SJSA1 (cell line): Measurements from ENCODE around the gene VWDE. TPM values are rescaled to one million over a fixed set of nuclear protein-coding genes. Genes with fewer than 3 reads are reported as not detected.

Experiments used
- DNase-seq, 2 experiments: peaks; one replicate each; pipeline ENCODE4 v3.0.0-alpha.2; 2015 to 2020; ENCODE audit warnings: low spot score in 2 of 2, low read depth in 1 of 2
- H3K27ac ChIP-seq: fragments of 250-450 bp; sonication (Bioruptor Pico); 2 replicates; pipeline ENCODE4 v1.5.1; 2020; ENCODE audit warnings: mild to moderate bottlenecking, moderate library complexity
- H3K27me3 ChIP-seq: fragments of 250-450 bp; sonication (Bioruptor Pico); replicated peaks from 2 replicates; pipeline ENCODE4 v1.5.1; 2020; ENCODE audit warnings: mild to moderate bottlenecking, moderate library complexity
- H3K36me3 ChIP-seq: fragments of 250-450 bp; sonication (Bioruptor Pico); 2 replicates; pipeline ENCODE4 v1.5.1; 2020; ENCODE audit warnings: mild to moderate bottlenecking
- H3K4me1 ChIP-seq: fragments of 250-450 bp; sonication (Bioruptor Pico); replicated peaks from 2 replicates; pipeline ENCODE4 v1.6.1; 2021; ENCODE audit warnings: mild to moderate bottlenecking
- H3K4me3 ChIP-seq: fragments of 250-450 bp; sonication (Bioruptor Pico); 2 replicates; pipeline ENCODE4 v1.5.1; 2020; ENCODE audit warnings: mild to moderate bottlenecking
- H3K9me3 ChIP-seq: fragments of 250-450 bp; sonication (Bioruptor Pico); replicated peaks from 2 replicates; pipeline ENCODE4 v1.5.1; 2020; ENCODE audit warnings: mild to moderate bottlenecking
- total RNA-seq: library from RNA; depleted of rRNA; stranded (reverse); fragments of >200 nt; shearing (Covaris generic); gene quantifications from 2 replicates; pipeline ENCODE4 v1.2.3, GENCODE V29; 2014

VWDE gene
- total RNA-seq, 1 experiment from 2014 or later = not detected

- Histone ChIP-seq H3K36me3 (no peaks in the 10 kb centered on the region), H3K4me1 (no peaks in the 10 kb centered on the region), H3K27ac (no peak overlapping the region), H3K27me3 (no peaks in the 10 kb centered on the region), H3K9me3 (no peaks in the 10 kb centered on the region), H3K4me3 (no peak overlapping the region)
- peak; percentile 22 to 48 for DNase-seq
Measured at GRCh38 chr7:12389089-12389700, 14.5 kb downstream of the VWDE start.

- H3K27ac ChIP-seq = no peak overlapping the region
- no peaks in the 10 kb centered on the region for H3K36me3 ChIP-seq
- no peaks in the 10 kb centered on the region for H3K9me3 ChIP-seq
- no peak overlapping the region for H3K4me3 ChIP-seq
- no peak for DNase-seq
- H3K27me3 ChIP-seq = no peaks in the 10 kb centered on the region
- no peaks in the 10 kb centered on the region for H3K4me1 ChIP-seq
Measured at GRCh38 chr7:12386313-12386740, 17.3 kb downstream of the VWDE start.

- H3K4me1 ChIP-seq = no peaks in the 10 kb centered on the region
- H3K9me3 ChIP-seq = no peaks in the 10 kb centered on the region
- H3K36me3 ChIP-seq = no peaks in the 10 kb centered on the region
- H3K27ac ChIP-seq = no peak overlapping the region
- DNase-seq = no peak
- H3K27me3 ChIP-seq = no peaks in the 10 kb centered on the region
- H3K4me3 ChIP-seq = no peak overlapping the region
Measured at GRCh38 chr7:12385364-12385786, 18.3 kb downstream of the VWDE start.

- no peak for DNase-seq
- H3K9me3 ChIP-seq = no peaks in the 10 kb centered on the region
- H3K36me3 ChIP-seq = no peaks in the 10 kb centered on the region
- H3K27ac ChIP-seq = no peak overlapping the region
- H3K4me3 ChIP-seq = no peak overlapping the region
- H3K27me3 ChIP-seq = no peaks in the 10 kb centered on the region
- no peaks in the 10 kb centered on the region for H3K4me1 ChIP-seq
Measured at GRCh38 chr7:12383377-12383776, 20.3 kb downstream of the VWDE start.

GRCh38 chr7:12378389-12378788 lies 25.3 kb downstream of the VWDE start:
- Histone ChIP-seq H3K4me1 (no peaks in the 10 kb centered on the region), H3K36me3 (no peaks in the 10 kb centered on the region), H3K27ac (no peak overlapping the region), H3K9me3 (no peaks in the 10 kb centered on the region), H3K27me3 (no peaks in the 10 kb centered on the region), H3K4me3 (no peak overlapping the region)
- DNase-seq = no peak

GRCh38 chr7:12377406-12377805 lies 26.3 kb downstream of the VWDE start:
- H3K4me3 ChIP-seq = no peak overlapping the region
- DNase-seq = no peak
- H3K36me3 ChIP-seq = no peaks in the 10 kb centered on the region
- H3K9me3 ChIP-seq = no peaks in the 10 kb centered on the region
- H3K4me1 ChIP-seq = no peaks in the 10 kb centered on the region
- no peak overlapping the region for H3K27ac ChIP-seq
- H3K27me3 ChIP-seq = no peaks in the 10 kb centered on the region

GRCh38 chr7:12373580-12374263 lies 29.9 kb downstream of the VWDE start:
- no peak for DNase-seq
- H3K36me3 ChIP-seq = no peaks in the 10 kb centered on the region

GRCh38 chr7:12370249-12370648 lies 33.4 kb downstream of the VWDE start:
- Histone ChIP-seq H3K36me3 (no peaks in the 10 kb centered on the region), H3K4me3 (no peak overlapping the region), H3K9me3 (no peaks in the 10 kb centered on the region), H3K27ac (no peak overlapping the region), H3K4me1 (no peaks in the 10 kb centered on the region), H3K27me3 (no peaks in the 10 kb centered on the region)
- no peak for DNase-seq

More at GRCh38 chr7:12373580-12374263, 29.9 kb downstream of the VWDE start:
- H3K9me3 ChIP-seq = no peaks in the 10 kb centered on the region
- no peak overlapping the region for H3K4me3 ChIP-seq
- H3K27me3 ChIP-seq = no peaks in the 10 kb centered on the region
- H3K4me1 ChIP-seq = no peaks in the 10 kb centered on the region
- no peak overlapping the region for H3K27ac ChIP-seq

- no peak for DNase-seq
- H3K36me3 ChIP-seq = no peaks in the 10 kb centered on the region
- H3K27ac ChIP-seq = no peak overlapping the region
- no peaks in the 10 kb centered on the region for H3K9me3 ChIP-seq
- H3K4me3 ChIP-seq = no peak overlapping the region
- no peaks in the 10 kb centered on the region for H3K4me1 ChIP-seq
- no peaks in the 10 kb centered on the region for H3K27me3 ChIP-seq
Measured at GRCh38 chr7:12369756-12370155, 33.9 kb downstream of the VWDE start.

- no peak for DNase-seq
- Histone ChIP-seq H3K27ac (no peak overlapping the region), H3K27me3 (no peaks in the 10 kb centered on the region), H3K4me1 (no peaks in the 10 kb centered on the region), H3K36me3 (no peaks in the 10 kb centered on the region), H3K9me3 (no peaks in the 10 kb centered on the region), H3K4me3 (no peak overlapping the region)
Measured at GRCh38 chr7:12369072-12369471, 34.6 kb downstream of the VWDE start.

GRCh38 chr7:12360948-12361347 lies 42.7 kb downstream of the VWDE start:
- Histone ChIP-seq H3K27me3 (no peaks in the 10 kb centered on the region), H3K4me1 (no peaks in the 10 kb centered on the region), H3K4me3 (no peak overlapping the region), H3K9me3 (no peaks in the 10 kb centered on the region), H3K27ac (no peak overlapping the region), H3K36me3 (no peaks in the 10 kb centered on the region)
- DNase-seq = no peak

- DNase-seq = no peak
- Histone ChIP-seq H3K36me3 (no peaks in the 10 kb centered on the region), H3K4me1 (no peaks in the 10 kb centered on the region), H3K4me3 (no peak overlapping the region), H3K27ac (no peak overlapping the region), H3K9me3 (no peaks in the 10 kb centered on the region), H3K27me3 (no peaks in the 10 kb centered on the region)
Measured at GRCh38 chr7:12358694-12359093, 45.0 kb downstream of the VWDE start.

GRCh38 chr7:12357508-12357907 lies 46.2 kb downstream of the VWDE start:
- Histone ChIP-seq H3K4me3 (no peak overlapping the region), H3K27ac (no peak overlapping the region), H3K9me3 (no peaks in the 10 kb centered on the region), H3K27me3 (no peaks in the 10 kb centered on the region), H3K4me1 (no peaks in the 10 kb centered on the region), H3K36me3 (no peaks in the 10 kb centered on the region)
- no peak for DNase-seq

- no peak for DNase-seq
- H3K27me3 ChIP-seq = no peaks in the 10 kb centered on the region
- H3K9me3 ChIP-seq = no peaks in the 10 kb centered on the region
- no peaks in the 10 kb centered on the region for H3K4me1 ChIP-seq
- H3K4me3 ChIP-seq = no peak overlapping the region
- no peak overlapping the region for H3K27ac ChIP-seq
- H3K36me3 ChIP-seq = no peaks in the 10 kb centered on the region
Measured at GRCh38 chr7:12351843-12352242, 51.8 kb downstream of the VWDE start.
